Muscle of arm (tissue), 12 donors: Measurements from ENCODE around the gene ZNF566. TPM values are rescaled to one million over a fixed set of nuclear protein-coding genes. Genes with fewer than 3 reads are reported as not detected.

Source experiments
- DNase-seq: peaks from one replicate; pipeline ENCODE4 v3.0.0-alpha.2; 2013
- polyA plus RNA-seq, 12 donors: library from polyadenylated mRNA; unstranded; fragments of 120-200 nt; gene quantifications; one replicate each; pipeline ENCODE4 v1.2.1, GENCODE V29; 2013; ENCODE audit not compliant: insufficient read length in 12 of 12

ZNF566 gene
- polyA plus RNA-seq, 12 donors: 9.2 to 18.4 (median 10.8) TPM; not detected in 1

GRCh38 chr19:36456831-36457230 is 32.5 kb downstream of the ZNF566 start:
- no peak for DNase-seq

- DNase-seq: no peak
These were observed 40.2 kb downstream of the ZNF566 start for GRCh38 chr19:36449059-36449670.

GRCh38 chr19:36441339-36441738 is 48.0 kb downstream of the ZNF566 start:
- no peak for DNase-seq

- no peak for DNase-seq
These were observed 52.8 kb downstream of the ZNF566 start for GRCh38 chr19:36436531-36436930.

GRCh38 chr19:36423925-36424324 is 65.4 kb downstream of the ZNF566 start:
- DNase-seq: no peak

GRCh38 chr19:36421749-36422481 is 67.4 kb downstream of the ZNF566 start:
- DNase-seq: no peak

GRCh38 chr19:36420961-36421748 is 68.2 kb downstream of the ZNF566 start:
- DNase-seq: peak; percentile 46

GRCh38 chr19:36418287-36419001 is 70.9 kb downstream of the ZNF566 start, which contains the start of gene ZFP82:
TSS of gene ZFP82 (minus strand) at chr19:36418644. CDS start at chr19:36409789, 8,855 bp downstream.
- peak; percentile 92 for DNase-seq

GRCh38 chr19:36417752-36418286 is 71.5 kb downstream of the ZNF566 start:
- no peak for DNase-seq

GRCh38 chr19:36409841-36410240 is 79.5 kb downstream of the ZNF566 start:
- DNase-seq: no peak

- DNase-seq: no peak
These were observed 81.3 kb downstream of the ZNF566 start for GRCh38 chr19:36408101-36408500.

GRCh38 chr19:36404498-36404897 is 84.9 kb downstream of the ZNF566 start:
- no peak for DNase-seq

GRCh38 chr19:36401475-36401874 is 87.9 kb downstream of the ZNF566 start:
- no peak for DNase-seq

GRCh38 chr19:36398571-36398970 is 90.8 kb downstream of the ZNF566 start:
- no peak for DNase-seq

Other genes with a start within 250 kb of the ZNF566 start
- 10 to 100 TPM in 1 of 12 donors, 1 to 10 TPM in 10, not detected in 1; 5.1 to 13.3 (median 7.0) TPM for gene ZFP14, start 110.4 kb downstream of the ZNF566 start, polyA plus RNA-seq
- 10 to 100 TPM in 6 of 12 donors, 1 to 10 TPM in 5, not detected in 1; 7.3 to 12.2 (median 10.5) TPM for gene ZFP82, start 70.9 kb downstream of the ZNF566 start, polyA plus RNA-seq
- 10 to 100 TPM in 10 of 12 donors, 1 to 10 TPM in 1, not detected in 1; 9.8 to 21.6 (median 14.7) TPM for gene ZNF260, start 38.7 kb upstream of the ZNF566 start, polyA plus RNA-seq
- 10 to 100 TPM in 11 of 12 donors, not detected in 1; 10.9 to 25.4 (median 18.6) TPM for gene ZNF529, start 83.7 kb upstream of the ZNF566 start, polyA plus RNA-seq
- gene ZNF382, start 115.8 kb upstream of the ZNF566 start, polyA plus RNA-seq: 10 to 100 TPM in 5 of 12 donors, 1 to 10 TPM in 6, not detected in 1; 5.6 to 13.9 (median 9.7) TPM
- 10 to 100 TPM in 5 of 12 donors, 1 to 10 TPM in 6, not detected in 1; 5.5 to 16.2 (median 9.3) TPM for gene ZNF461, start 177.3 kb upstream of the ZNF566 start, polyA plus RNA-seq
- gene ZNF567, start 198.1 kb upstream of the ZNF566 start, polyA plus RNA-seq: 10 to 100 TPM in 2 of 12 donors, 1 to 10 TPM in 8, not detected in 2; 6.4 to 11.3 (median 8.9) TPM